Sigmoid colon (tissue), 7 donors: ENCODE data around the gene CHODL. TPM values are rescaled to one million over a fixed set of nuclear protein-coding genes. Genes with fewer than 3 reads are reported as not detected.

Experiments used
- DNase-seq: peaks from one replicate; pipeline ENCODE4 v3.0.0-alpha.2; 2019
- H3K27ac ChIP-seq, 4 donors: fragments of 200-600 bp; sonication (generic); one replicate each; pipeline ENCODE4 v1.5.1; 2016 to 2019; ENCODE audit warnings: mild to moderate bottlenecking in 1 of 4
- H3K27me3 ChIP-seq, 3 donors: fragments of 200-600 bp; sonication (generic); one replicate each; pipeline ENCODE4 v1.5.1; 2019; ENCODE audit warnings: mild to moderate bottlenecking in 1 of 3
- H3K36me3 ChIP-seq, 4 donors: fragments of 200-600 bp; sonication (generic); one replicate each; pipeline ENCODE4 v1.5.1; 2016 to 2019
- H3K4me1 ChIP-seq, 4 donors: fragments of 200-600 bp; sonication (generic); one replicate each; pipeline ENCODE4 v1.5.1; 2017 to 2019
- H3K4me3 ChIP-seq, 4 donors: fragments of 200-600 bp; sonication (generic); one replicate each; pipeline ENCODE4 v1.5.1; 2017 to 2019; ENCODE audit warnings: mild to moderate bottlenecking in 2 of 4, moderate library complexity in 1 of 4
- H3K9me3 ChIP-seq, 4 donors: fragments of 200-600 bp in 3 of 4; sonication (generic) in 3 of 4; one replicate each; pipeline versions ENCODE4 v1.5.1 to v1.6.1; 2013 to 2019
- CTCF ChIP-seq, 4 experiments: fragments of 450-650 bp in 3 of 4; fragments of 200-600 bp in 1 of 4; IDR thresholded peaks; one replicate each; pipeline ENCODE4 v1.5.1; 2016 to 2019; ENCODE audit warnings: antibody characterized with exemption in 4 of 4, mild to moderate bottlenecking in 3 of 4, moderate library complexity in 2 of 4
- EP300 ChIP-seq, 4 donors: sonication (generic); formaldehyde crosslinking; IDR thresholded peaks; one replicate each; pipeline ENCODE4 v1.6.1; 2017; ENCODE audit warnings: antibody characterized with exemption in 4 of 4
- POLR2A ChIP-seq, 2 donors: fragments of 450-650 bp; IDR thresholded peaks; one replicate each; pipeline ENCODE4 v1.6.1; 2016; ENCODE audit warnings: antibody characterized with exemption in 2 of 2, mild to moderate bottlenecking in 2 of 2, moderate library complexity in 2 of 2
- POLR2AphosphoS5 ChIP-seq, 4 donors: sonication (generic); formaldehyde crosslinking; IDR thresholded peaks; one replicate each; pipeline ENCODE4 v1.6.1; 2017; ENCODE audit warnings: antibody characterized with exemption in 4 of 4
- WGBS, 2 donors: extraction: QIAGEN DNeasy Blood & Tissue Kit; methylation state at CpG; one replicate each; pipeline ENCODE4 v1.1.7; 2013; 5-methylcytosine and 5-hydroxymethylcytosine counted together
- intact Hi-C: fragments of 100-400 bp; cut with DNase I; formaldehyde crosslinking; loops from one replicate; pipeline ENCODE4 v1.15.1; 2023
- polyA plus RNA-seq, 3 donors: library from polyadenylated mRNA; stranded (reverse); fragments of 200-250 nt; gene quantifications; one replicate each; pipeline ENCODE4 v1.2.3, GENCODE V29; 2013
- total RNA-seq, 4 donors: library from RNA; depleted of rRNA; stranded (reverse); fragments of >200 nt; gene quantifications; one replicate each; pipeline ENCODE4 v1.1.0, GENCODE V29; 2016
- donor health status: healthy with polysubstance abuse.
- donor health status: Bipolar disorder and iron deficiency.
- donor health status: healthy.

Gene CHODL
- total and polyA plus RNA-seq, 7 donors = 0.46 to 8.2 (median 2.9) TPM; not detected in 1

DNA sequence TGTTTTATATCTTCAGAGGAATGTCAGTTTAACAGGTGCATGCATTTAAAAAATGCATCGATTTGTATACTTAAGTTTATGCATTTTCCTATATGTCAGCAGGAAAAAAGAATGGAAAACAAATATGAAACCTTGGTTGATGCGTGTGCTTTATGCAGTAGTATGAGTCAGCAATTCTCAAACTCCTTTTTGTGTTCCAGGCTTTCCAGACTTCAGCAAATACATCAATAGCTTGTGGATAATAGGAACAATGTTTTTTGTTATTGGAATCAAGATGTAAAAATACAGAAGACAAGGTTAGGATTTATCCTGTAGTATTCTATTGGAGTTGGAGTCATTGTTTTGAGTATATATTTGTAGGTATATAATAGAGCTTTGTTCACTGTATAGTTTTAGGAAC lies 45.2 kb downstream of the CHODL start:
- Histone ChIP-seq H3K4me3 (no peak overlapping the region), H3K27me3 (no peaks in the 10 kb centered on the region), H3K9me3 (no peaks in the 10 kb centered on the region), H3K4me1 (peaks cover 0 to 24% (median 17%) of the 10 kb centered on the region in 4 donors), H3K27ac (no peak overlapping the region), H3K36me3 (no peaks in the 10 kb centered on the region)
- intact Hi-C loops = no loop called here
- no peak for DNase-seq
- no peak for TF ChIP-seq POLR2A (IDR thresholded peaks at IDR 0.05)
- no peak for TF ChIP-seq CTCF (IDR thresholded peaks at IDR 0.05)
- no peak for TF ChIP-seq EP300 (IDR thresholded peaks at IDR 0.05)
- TF ChIP-seq POLR2AphosphoS5 (IDR thresholded peaks at IDR 0.05) = no peak
- 65 to 73% methylated on average over 2 of the region's 2 CpGs for WGBS, 2 donors

GRCh38 chr21:18294100-18294499 lies 49.5 kb downstream of the CHODL start:
- no peaks in the 10 kb centered on the region for H3K27me3 ChIP-seq
- H3K4me3 ChIP-seq = no peak overlapping the region
- DNase-seq = no peak
- H3K36me3 ChIP-seq = no peaks in the 10 kb centered on the region
- peaks cover 0 to 24% (median 17%) of the 10 kb centered on the region in 4 donors for H3K4me1 ChIP-seq
- intact Hi-C loops = no loop called here
- WGBS, 2 donors = 84 to 88% methylated on average over 9 of the region's 9 CpGs
- H3K27ac ChIP-seq = no peak overlapping the region
- H3K9me3 ChIP-seq = no peaks in the 10 kb centered on the region
- TF ChIP-seq CTCF (IDR thresholded peaks at IDR 0.05) (no peak), EP300 (IDR thresholded peaks at IDR 0.05) (no peak), POLR2AphosphoS5 (IDR thresholded peaks at IDR 0.05) (no peak), POLR2A (IDR thresholded peaks at IDR 0.05) (no peak)

- no peak overlapping the region for H3K27ac ChIP-seq
- intact Hi-C loops = no loop called here
- no peak overlapping the region for H3K4me3 ChIP-seq
- no peaks in the 10 kb centered on the region for H3K27me3 ChIP-seq
- H3K9me3 ChIP-seq = no peaks in the 10 kb centered on the region
- DNase-seq = no peak
- H3K36me3 ChIP-seq = no peaks in the 10 kb centered on the region
- 23 to 57% methylated on average over 1 of the region's 1 CpG for WGBS, 2 donors
- no peak for TF ChIP-seq EP300 (IDR thresholded peaks at IDR 0.05)
- TF ChIP-seq POLR2A (IDR thresholded peaks at IDR 0.05) = no peak
- TF ChIP-seq POLR2AphosphoS5 (IDR thresholded peaks at IDR 0.05) = no peak
- no peak for TF ChIP-seq CTCF (IDR thresholded peaks at IDR 0.05)
- H3K4me1 ChIP-seq = no peaks in the 10 kb centered on the region
Observed at GRCh38 chr21:18298228-18298627, 53.6 kb downstream of the CHODL start.

Other genes starting within 250 kb of the CHODL start
- not detected for gene TMPRSS15, start 159.0 kb downstream of the CHODL start, total RNA-seq
- not detected for gene TMPRSS15, start 159.0 kb downstream of the CHODL start, polyA plus RNA-seq